GM12873 (cell line): ENCODE data around the gene MTG2.

ENCODE experiments used
- CTCF ChIP-seq: IDR thresholded peaks from 2 replicates; pipeline ENCODE4 v1.5.1; 2012; ENCODE audit warnings: low read depth, mild to moderate bottlenecking, moderate library complexity, low read length, control low read depth; ENCODE audit not compliant: insufficient read depth; ENCODE audit errors: missing control alignments

MTG2 gene

GRCh38 chr20:62142252-62143080 is 40.4 kb upstream of the MTG2 start:
- TF ChIP-seq CTCF: no peak

GRCh38 chr20:62143081-62143956 is 39.5 kb upstream of the MTG2 start, which contains the start of the genes PSMA7 and SS18L1:
PSMA7 (minus strand) TSS chr20:62143394; CDS start chr20:62143303, 91 bp downstream.
SS18L1 (plus strand) TSS chr20:62143769; CDS start chr20:62143821, 52 bp downstream.
- TF ChIP-seq CTCF: no peak

- TF ChIP-seq CTCF: no peak
These were observed 38.6 kb upstream of the MTG2 start for GRCh38 chr20:62143957-62144825.

- no peak for TF ChIP-seq CTCF
These were observed 37.2 kb upstream of the MTG2 start for GRCh38 chr20:62145688-62146018.

GRCh38 chr20:62146019-62146755 is 36.6 kb upstream of the MTG2 start:
- TF ChIP-seq CTCF: no peak

- TF ChIP-seq CTCF: no peak
These were observed 35.7 kb upstream of the MTG2 start for GRCh38 chr20:62147125-62147524.
